Activated CD8-positive, alpha-beta memory T cell treated with anti-CD3 and anti-CD28 coated beads for 36 hours (primary cell): ENCODE results near the gene HOXB5. TPM values are rescaled to one million over a fixed set of nuclear protein-coding genes. Genes with fewer than 3 reads are reported as not detected.

Experiments used
- CTCF ChIA-PET: fragments of 350-600 bp; sonication (Branson Sonifier 250); formaldehyde crosslinking; loops from one replicate; lab custom pipeline; 2021; ENCODE audit warnings: antibody characterized with exemption; lab: Charles Lee
- POLR2A ChIA-PET: fragments of 350-600 bp; sonication (Branson Sonifier 250); formaldehyde crosslinking; loops from one replicate; lab custom pipeline; 2021; ENCODE audit warnings: antibody characterized with exemption; lab: Charles Lee
- total RNA-seq, 2 experiments: library from RNA; stranded (reverse); gene quantifications; one replicate each; pipeline ENCODE4 v1.2.3, GENCODE V29; 2021

The HOXB5 gene
- total RNA-seq, 2 experiments from 2014 or later = not detected

- POLR2A ChIA-PET = no interaction called here
- CTCF ChIA-PET = no interaction called here
These were observed 18.5 kb downstream of the HOXB5 start for GRCh38 chr17:48575066-48575582.

DNA sequence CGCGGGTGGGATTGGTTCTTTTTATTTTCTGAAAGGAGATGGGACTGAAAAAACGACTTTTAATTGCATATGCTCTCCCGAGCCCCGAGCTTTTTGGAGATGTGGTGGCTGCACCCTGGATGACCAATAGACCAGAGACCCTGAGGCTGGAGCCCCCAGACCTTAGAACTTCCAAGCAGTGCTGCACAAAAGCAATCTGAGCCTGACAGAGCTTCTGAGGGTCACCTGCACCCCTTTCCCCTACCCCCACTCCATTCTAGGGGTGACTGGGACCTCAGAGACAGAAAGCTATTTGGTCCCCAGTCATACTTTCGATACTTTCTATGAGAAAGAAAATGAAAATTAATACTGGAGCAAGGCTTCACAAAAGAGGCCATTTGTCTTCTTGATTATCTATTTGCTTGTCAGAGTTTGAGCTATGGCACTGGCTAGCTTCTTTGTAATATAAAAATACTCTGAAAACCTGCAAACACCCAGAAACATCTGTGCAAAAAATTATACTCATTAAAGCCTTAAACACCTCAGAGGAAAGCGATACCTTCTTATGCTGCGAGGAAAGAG lies 19.0 kb downstream of the HOXB5 start:
- POLR2A ChIA-PET = no interaction called here
- CTCF ChIA-PET = no interaction called here

DNA sequence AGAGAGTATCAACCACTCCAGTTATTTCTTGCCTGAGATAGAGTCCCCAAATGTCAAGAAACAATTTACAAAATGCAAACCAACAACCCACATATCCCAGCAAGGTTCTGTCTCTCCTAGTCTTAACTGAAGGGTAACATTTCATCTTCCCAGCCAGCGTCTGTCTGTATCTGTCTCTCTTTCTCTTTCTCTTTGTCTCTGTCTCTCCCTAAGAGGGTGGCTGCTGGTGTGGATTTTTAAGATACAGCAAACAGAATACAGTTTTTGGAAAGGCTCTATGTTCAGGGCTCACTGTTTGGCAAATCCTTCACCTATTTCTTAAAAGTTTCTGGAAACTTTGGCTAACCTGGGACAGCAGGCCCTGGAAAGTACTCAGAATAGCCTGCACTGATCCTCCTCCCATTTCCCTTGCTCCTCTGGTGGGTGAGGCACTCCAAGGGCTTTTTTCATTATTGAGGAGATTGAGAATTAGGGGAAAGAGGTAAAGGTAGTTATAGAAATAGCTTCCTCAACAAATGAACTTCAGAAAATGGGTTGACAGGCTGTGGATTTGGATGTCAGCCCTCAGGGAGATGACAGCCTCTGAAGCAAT lies 21.7 kb downstream of the HOXB5 start:
- CTCF ChIA-PET = no interaction called here
- POLR2A ChIA-PET = no interaction called here

GRCh38 chr17:48571024-48571818 lies 22.4 kb downstream of the HOXB5 start:
- POLR2A ChIA-PET = no interaction called here
- CTCF ChIA-PET = no interaction called here

GRCh38 chr17:48570325-48571023 lies 23.1 kb downstream of the HOXB5 start:
- POLR2A ChIA-PET = no interaction called here
- CTCF ChIA-PET = no interaction called here

- CTCF ChIA-PET = no interaction called here
- POLR2A ChIA-PET = no interaction called here
These were observed 23.8 kb downstream of the HOXB5 start for GRCh38 chr17:48569674-48570324.

DNA sequence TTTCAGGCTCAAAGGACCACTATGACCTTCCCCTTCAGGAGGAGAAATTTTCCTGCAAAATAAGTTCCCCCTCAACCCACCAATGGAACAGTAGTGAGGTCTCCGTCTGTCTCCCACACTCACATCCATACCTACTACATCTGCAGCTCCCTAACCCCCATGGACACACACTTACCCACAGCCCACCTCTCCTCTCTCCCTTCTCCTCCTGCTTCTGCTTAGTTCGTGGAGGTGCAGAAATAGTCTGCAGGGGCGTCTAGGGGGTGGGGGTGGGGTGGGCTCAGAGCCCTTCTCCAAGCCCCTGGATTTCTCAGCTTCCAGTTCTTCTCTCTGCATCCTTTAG lies 24.4 kb downstream of the HOXB5 start:
- ChIA-PET POLR2A (no interaction called here), CTCF (no interaction called here)

GRCh38 chr17:48568499-48569239 lies 24.9 kb downstream of the HOXB5 start:
- POLR2A ChIA-PET = no interaction called here
- CTCF ChIA-PET = no interaction called here

DNA sequence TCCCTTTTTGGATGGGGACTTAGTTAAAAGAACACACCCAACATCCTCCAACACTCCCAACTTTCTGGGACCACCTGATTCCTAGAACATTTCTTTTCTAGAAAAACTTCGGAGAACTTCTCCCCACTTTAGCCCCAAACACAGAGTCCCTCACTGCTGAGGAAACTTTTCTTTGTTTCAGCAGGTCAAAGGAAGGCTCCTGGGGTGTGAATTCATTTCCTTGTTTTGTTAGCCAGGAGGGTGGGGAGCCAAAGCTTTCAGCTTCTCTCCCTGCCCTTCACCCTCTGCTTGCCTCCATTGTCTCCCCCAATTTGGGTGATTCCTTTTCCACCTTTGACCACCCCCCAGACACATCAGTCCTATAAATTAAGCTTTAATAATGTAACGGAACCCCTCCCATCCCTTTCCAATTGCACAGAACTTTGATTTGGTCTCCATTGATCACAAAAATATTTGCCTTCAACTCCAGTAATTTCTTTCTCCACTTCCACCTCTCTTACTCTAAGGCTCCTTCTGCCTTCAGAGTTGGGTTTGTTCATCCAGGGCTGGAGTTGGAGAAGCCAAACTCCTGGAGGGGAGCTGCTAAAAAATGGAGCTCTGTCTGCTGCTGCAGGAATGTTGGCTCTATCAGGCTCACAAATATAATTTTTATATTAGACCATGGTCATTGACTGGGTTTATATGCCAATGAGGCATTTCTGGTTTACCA lies 25.8 kb downstream of the HOXB5 start:
- POLR2A ChIA-PET = no interaction called here
- CTCF ChIA-PET = interaction anchor here (1.1 kb wide), 1 partner anchor 51 kb away, joined by 3 read pairs; no protein-coding TSS in a partner anchor

DNA sequence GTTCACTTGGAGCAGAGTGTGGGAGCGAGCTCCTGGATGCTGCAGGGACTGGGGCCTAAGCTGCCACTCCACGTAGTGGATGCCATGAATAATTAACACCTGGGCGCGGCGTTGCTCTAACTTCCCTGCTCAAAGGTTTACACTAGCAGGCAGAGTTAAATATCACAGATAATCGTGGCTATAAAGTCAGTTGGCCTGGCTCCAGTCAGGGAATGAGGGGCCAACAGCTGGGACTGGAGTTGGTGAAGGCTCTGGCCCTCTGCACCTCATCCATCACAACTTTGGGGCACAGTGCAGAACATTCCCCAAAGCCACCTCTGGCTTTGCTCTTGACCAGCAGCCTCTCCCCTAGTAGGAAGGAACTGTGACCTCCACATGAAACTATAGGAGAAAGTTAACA lies 26.4 kb downstream of the HOXB5 start:
- ChIA-PET POLR2A (no interaction called here), CTCF (interaction anchor here (0.7 to 1.1 kb wide), 2 partner anchors 43 to 52 kb away, joined by 3 read pairs; no protein-coding TSS in a partner anchor)

DNA sequence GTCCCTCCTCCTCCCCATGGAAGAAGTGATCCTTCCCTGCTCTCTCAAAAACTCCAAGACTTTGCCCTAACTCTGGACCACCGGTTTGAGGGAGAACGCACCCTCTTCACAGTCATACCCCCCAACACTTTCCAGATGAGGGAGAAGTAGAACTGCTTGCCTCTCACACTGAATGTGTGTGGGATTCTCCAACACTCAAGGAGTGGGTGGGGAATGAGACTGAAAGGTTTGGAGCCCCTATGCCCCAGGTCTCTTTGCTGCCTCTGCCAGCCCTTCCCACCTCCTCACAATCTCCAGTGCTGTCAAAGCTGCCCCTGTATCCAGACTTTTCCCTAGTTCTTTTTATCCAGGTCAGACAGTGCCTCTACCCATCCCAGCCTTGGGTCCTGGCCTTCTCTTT lies 26.9 kb downstream of the HOXB5 start:
- ChIA-PET CTCF (interaction anchor here (0.7 to 1.1 kb wide), 2 partner anchors 43 to 52 kb away, joined by 3 read pairs; no protein-coding TSS in a partner anchor), POLR2A (no interaction called here)

DNA sequence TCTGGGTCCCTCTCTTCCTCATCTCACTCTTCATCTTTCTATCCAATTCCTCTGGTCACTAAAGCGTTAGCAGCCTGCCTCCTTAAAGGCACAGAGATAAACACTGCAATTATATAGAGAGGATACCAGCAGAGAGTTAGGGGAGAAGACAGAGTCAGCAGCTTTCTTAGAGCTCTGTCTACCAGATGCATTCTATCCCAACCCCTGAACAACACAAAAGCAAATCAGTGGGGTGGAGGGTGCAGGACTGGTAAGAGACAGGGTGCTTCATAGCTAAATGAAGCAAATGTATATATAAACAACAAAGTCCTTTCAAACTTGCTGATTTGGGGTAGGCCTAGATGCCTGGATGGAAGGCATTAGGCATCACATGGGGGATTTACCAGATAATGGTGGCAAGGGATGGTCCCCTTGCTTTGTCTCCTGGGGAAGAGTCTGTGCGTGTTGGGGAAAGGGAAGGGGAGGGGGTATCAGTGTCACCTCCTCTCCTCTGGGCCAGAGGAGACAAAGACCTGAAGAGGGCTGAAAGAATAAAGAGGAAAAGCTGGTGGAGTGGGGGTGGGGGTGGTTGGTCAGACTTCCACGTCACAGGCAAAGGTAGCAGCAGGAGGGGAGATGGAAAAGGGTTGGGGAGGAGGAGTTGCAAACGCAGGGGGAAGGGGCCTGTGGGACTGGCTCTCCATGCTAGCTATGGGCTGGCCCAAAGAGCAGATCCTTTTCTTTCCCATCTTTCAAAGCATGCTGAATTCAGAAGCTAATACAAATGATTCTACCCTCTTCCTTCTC lies 27.5 kb downstream of the HOXB5 start:
- ChIA-PET CTCF (no interaction called here), POLR2A (no interaction called here)

DNA sequence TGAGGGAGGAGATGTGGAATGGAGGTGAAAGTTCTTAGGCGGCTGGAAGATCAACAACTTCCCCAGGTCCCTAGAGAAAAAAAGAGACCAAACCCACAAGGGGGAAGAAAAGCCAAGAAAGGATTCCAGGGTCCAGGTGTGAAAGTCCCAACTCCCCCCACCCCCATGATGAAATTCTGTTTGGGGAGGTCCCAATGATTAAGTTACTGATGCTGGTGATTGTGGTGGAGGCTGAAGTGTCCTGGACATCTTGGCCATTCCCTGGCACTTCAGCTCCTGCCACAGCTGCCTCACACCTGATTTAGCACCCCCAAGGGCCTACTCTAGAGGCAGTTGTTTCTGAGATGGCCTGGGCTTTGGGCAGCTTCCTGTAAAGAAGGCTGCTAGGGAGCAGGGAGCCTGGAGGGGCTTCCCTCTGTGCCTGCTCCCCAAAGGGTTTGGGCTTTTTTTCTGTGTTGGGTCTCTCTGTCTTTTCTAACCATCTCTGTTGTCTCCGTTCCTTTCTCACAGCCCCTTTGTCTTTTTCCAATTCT lies 28.5 kb downstream of the HOXB5 start:
- POLR2A ChIA-PET = no interaction called here
- CTCF ChIA-PET = no interaction called here

DNA sequence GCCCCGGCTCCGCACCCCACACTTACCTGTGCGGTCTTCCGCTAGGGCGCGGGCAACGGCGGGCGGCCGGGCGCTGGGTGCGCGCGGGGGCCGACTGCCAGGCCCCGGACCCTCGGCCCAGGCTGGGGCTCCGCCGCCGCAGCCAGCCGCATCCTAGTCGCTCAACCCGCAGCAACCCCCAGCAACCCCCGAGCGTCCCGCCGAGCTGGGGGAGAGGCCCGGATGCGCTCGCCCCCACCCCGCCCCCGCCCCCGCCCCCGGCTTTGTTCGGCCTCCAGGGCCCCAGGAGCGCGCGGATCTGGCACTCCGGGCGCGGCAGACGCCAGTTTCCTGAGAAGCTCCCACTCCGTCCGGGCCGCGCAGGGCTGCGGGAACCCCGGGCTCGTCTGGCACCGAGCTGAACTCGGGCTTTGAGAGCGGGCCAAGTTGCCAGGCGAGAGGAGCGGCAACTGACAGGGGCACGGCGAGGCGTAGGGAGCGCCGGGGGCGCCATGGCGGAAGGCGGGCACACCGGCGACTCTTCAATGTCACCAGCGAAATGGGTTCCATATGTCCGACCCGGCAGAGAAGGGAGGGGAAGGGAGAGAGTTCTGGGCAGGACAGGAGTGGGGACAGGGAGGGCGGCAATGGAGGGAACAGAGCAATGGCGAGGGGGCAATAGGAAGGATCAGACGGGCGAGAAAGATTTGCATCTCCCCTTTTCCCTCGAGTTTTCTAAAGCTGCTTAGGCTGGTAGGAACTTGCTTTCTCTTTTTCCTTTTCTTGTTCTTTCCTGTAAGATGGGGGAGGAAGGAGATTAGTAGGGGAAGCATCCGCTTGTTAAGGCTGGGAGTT lies 29.2 kb downstream of the HOXB5 start:
- ChIA-PET CTCF (no interaction called here), POLR2A (no interaction called here)

DNA sequence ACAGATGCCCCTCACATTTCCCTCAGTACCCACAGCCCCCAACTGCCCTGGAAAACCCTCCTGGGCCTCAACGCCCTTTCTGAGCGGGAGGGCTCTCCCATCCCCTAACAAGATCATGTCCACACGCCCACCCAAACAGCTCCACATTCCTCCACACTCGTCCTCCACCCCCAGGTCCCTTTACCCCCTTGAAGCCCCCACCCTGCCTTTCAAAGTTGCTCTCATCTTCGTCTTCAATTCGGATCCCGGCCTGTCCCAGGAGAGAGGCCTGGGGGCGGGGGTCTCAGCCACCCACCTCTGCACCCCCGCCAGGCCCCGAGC lies 29.8 kb downstream of the HOXB5 start:
- POLR2A ChIA-PET = interaction anchor here (0.6 kb wide), 1 partner anchor 208 kb away, joined by 6 read pairs; no protein-coding TSS in a partner anchor

DNA sequence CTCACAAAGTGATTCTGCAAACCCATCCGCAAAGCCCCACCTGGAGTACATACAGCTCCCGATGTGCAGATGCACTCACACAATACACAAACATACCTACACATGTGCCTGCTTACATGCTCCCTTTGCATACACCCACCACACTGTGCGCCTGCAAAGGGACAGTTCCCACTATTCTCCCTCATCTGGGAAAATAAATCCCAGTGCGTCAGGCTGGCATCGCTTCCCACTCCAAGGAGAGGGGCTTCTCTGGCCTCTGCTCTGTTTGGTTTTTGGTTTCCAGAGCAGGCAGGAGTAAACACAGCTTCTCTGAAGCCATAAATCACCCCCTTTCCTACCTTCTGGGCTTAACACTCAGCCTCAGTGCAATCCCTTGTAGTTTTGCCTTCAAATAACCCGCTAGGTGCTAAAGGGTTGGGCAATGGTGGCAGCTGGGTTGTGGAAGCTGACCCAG lies 30.2 kb downstream of the HOXB5 start:
- POLR2A ChIA-PET = interaction anchor here (0.6 kb wide), 1 partner anchor 209 kb away, joined by 6 read pairs; no protein-coding TSS in a partner anchor
- CTCF ChIA-PET = no interaction called here

More for the DNA sequence above, 29.8 kb downstream of the HOXB5 start:
- CTCF ChIA-PET = no interaction called here
